Ovary (tissue), 9 donors: Measurements from ENCODE around the gene MKS1. TPM values are rescaled to one million over a fixed set of nuclear protein-coding genes. Genes with fewer than 3 reads are reported as not detected.

ENCODE experiments used
- DNase-seq, 5 donors: peaks; one replicate each; pipeline ENCODE4 v3.0.0-alpha.2; 2019 to 2020
- H3K27ac ChIP-seq, 2 donors: fragments of 200-600 bp; one replicate each; pipeline versions ENCODE4 v1.5.1 to v1.8.0; 2019 to 2022
- H3K27me3 ChIP-seq: fragments of 200-600 bp; one replicate; pipeline ENCODE4 v1.8.0; 2022
- H3K36me3 ChIP-seq: fragments of 200-600 bp; sonication (generic); one replicate; pipeline ENCODE4 v1.5.1; 2019
- H3K4me1 ChIP-seq: one replicate; pipeline ENCODE4 v1.8.1; 2013; ENCODE audit warnings: mild to moderate bottlenecking, moderate library complexity; ENCODE audit not compliant: insufficient read depth
- H3K4me3 ChIP-seq: fragments of 200-600 bp; sonication (generic); one replicate; pipeline ENCODE4 v1.5.1; 2017
- H3K9me3 ChIP-seq, 2 donors: fragments of 200-600 bp in 1 of 2; sonication (generic) in 1 of 2; one replicate each; pipeline versions ENCODE4 v1.5.1 to v1.8.1; 2013 to 2019; ENCODE audit warnings: mild to moderate bottlenecking in 1 of 2, moderate library complexity in 1 of 2
- EP300 ChIP-seq: sonication (generic); formaldehyde crosslinking; IDR thresholded peaks from one replicate; pipeline ENCODE4 v1.6.1; 2017; ENCODE audit warnings: antibody characterized with exemption
- POLR2A ChIP-seq: fragments of 450-650 bp; IDR thresholded peaks from one replicate; pipeline ENCODE4 v1.6.1; 2017; ENCODE audit warnings: antibody characterized with exemption, mild to moderate bottlenecking, moderate library complexity
- WGBS, 3 donors: extraction: QIAGEN DNeasy Blood & Tissue Kit in 1 of 3; methylation state at CpG; one replicate each; pipeline versions ENCODE4 v1.1.5 to v1.1.7; 2013 to 2017; 5-methylcytosine and 5-hydroxymethylcytosine counted together
- intact Hi-C, 4 donors: fragments of 100-400 bp; cut with DNase I; formaldehyde crosslinking; loops; one replicate each; pipeline versions ENCODE4 v1.11.0 to v1.15.1; 2022 to 2023
- polyA plus RNA-seq, 2 donors: library from polyadenylated mRNA; stranded (reverse); fragments of 200-250 nt in 1 of 2; fragments of 350-450 nt in 1 of 2; fragmentation: Illumina TruSeq in 1 of 2; extraction: RNeasy Lipid Tissue Mini Kit (QIAGEN cat#74804) in 1 of 2; gene quantifications; one replicate each; pipeline ENCODE4 v1.2.3, GENCODE V29; 2013 to 2014
- total RNA-seq, 7 donors: library from RNA; depleted of rRNA in 2 of 7; stranded (reverse); fragments of >200 nt in 2 of 7; fragmentation: NEBNext Ultra II Directional in 3 of 7; extraction: Animal tissue kit (Norgen Biotek cat#: 25700) in 3 of 7; gene quantifications; one replicate each; pipeline versions ENCODE4 v1.1.0 to v1.2.4, GENCODE V29; 2016 to 2023
- TF ChIP-seq, protein P1 (sequence below), 3 donors: fragments of 450-650 bp in 2 of 3; fragments of 200-600 bp in 1 of 3; IDR thresholded peaks; one replicate each; pipeline versions ENCODE4 v1.5.1 to v1.8.0; 2016 to 2022; ENCODE audit warnings: antibody characterized with exemption in 3 of 3, mild to moderate bottlenecking in 1 of 3
- donor health status: DM: no; HTN: no; CAD: no; lungs with moderate emphysema.
- donor health status: DM: no; HTN: no; CAD: no.
- donor health status: Bipolar disorder and iron deficiency.
- donor health status: DM: yes; HTN: yes; CAD: no.
- donor health status: DM: no; HTN: no; CAD: no.
- donor health status: DM: yes; HTN: yes; CAD: no.

The MKS1 gene
- total and polyA plus RNA-seq, 9 donors: 10.0 to 26.0 (median 18.5) TPM

DNA sequence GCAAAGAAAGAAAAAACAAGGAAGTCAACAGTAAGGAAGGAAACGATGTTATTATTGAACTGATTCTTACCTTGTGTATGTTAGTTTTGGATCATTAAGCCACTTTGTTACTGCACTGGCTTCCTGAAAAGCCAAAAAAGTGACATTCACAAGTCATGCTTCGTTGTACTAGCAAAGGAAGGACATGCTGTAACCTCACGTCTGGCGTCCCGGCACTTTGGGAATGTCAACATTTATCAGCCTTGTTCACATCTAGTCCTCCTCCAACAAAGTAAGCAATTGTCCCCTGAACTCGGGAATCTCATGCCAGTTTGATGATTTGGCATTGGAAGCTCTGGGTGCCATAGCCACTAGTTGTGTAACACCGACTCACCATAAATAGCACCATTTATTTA is 731 bp upstream of the MKS1 start:
- H3K4me3 ChIP-seq: peak overlapping the region; percentile 74
- no peak overlapping the region for H3K27ac ChIP-seq
- no peaks in the 10 kb centered on the region for H3K9me3 ChIP-seq
- TF ChIP-seq POLR2A (no peak), EP300 (no peak)
- TF ChIP-seq, protein P1, sequence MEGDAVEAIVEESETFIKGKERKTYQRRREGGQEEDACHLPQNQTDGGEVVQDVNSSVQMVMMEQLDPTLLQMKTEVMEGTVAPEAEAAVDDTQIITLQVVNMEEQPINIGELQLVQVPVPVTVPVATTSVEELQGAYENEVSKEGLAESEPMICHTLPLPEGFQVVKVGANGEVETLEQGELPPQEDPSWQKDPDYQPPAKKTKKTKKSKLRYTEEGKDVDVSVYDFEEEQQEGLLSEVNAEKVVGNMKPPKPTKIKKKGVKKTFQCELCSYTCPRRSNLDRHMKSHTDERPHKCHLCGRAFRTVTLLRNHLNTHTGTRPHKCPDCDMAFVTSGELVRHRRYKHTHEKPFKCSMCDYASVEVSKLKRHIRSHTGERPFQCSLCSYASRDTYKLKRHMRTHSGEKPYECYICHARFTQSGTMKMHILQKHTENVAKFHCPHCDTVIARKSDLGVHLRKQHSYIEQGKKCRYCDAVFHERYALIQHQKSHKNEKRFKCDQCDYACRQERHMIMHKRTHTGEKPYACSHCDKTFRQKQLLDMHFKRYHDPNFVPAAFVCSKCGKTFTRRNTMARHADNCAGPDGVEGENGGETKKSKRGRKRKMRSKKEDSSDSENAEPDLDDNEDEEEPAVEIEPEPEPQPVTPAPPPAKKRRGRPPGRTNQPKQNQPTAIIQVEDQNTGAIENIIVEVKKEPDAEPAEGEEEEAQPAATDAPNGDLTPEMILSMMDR (IDR thresholded peaks at IDR 0.05): no peak
- DNase-seq: no peak
- H3K36me3 ChIP-seq: no peaks in the 10 kb centered on the region
- H3K4me1 ChIP-seq: no peaks in the 10 kb centered on the region
- no peaks in the 10 kb centered on the region for H3K27me3 ChIP-seq
- WGBS, 3 donors: 60 to 70% (median 61%) methylated on average over 7 of the region's 7 CpGs
- intact Hi-C loops: no loop called here

DNA sequence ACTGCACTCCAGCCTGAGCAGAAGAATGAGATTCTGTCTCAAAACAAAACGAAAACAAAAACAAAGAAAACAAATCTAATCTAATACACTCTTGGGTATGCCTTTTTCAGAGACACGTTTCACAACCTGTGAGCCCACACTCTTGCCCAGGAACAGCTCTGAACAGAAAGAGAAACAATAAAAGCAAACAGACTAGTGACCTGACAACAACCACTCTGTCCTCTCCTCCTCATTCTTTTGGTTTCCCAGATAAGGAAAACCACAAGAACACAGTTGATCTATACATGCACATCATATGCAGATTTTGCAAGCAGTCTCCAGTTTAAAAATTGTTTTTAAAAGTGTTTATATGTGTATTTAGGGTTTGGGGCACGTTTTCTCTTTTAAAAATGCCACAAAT is 1.3 kb downstream of the MKS1 start:
- TF ChIP-seq, protein P1 (IDR thresholded peaks at IDR 0.05): no peak
- TF ChIP-seq POLR2A (no peak), EP300 (no peak)
- H3K4me3 ChIP-seq: no peak overlapping the region
- intact Hi-C loops: no loop called here
- H3K27me3 ChIP-seq: no peaks in the 10 kb centered on the region
- H3K27ac ChIP-seq: no peak overlapping the region
- DNase-seq: no peak
- no peaks in the 10 kb centered on the region for H3K9me3 ChIP-seq
- H3K36me3 ChIP-seq: no peaks in the 10 kb centered on the region
- H3K4me1 ChIP-seq: no peaks in the 10 kb centered on the region
- WGBS, 3 donors: 81 to 82% (median 82%) methylated on average over 3 of the region's 3 CpGs

DNA sequence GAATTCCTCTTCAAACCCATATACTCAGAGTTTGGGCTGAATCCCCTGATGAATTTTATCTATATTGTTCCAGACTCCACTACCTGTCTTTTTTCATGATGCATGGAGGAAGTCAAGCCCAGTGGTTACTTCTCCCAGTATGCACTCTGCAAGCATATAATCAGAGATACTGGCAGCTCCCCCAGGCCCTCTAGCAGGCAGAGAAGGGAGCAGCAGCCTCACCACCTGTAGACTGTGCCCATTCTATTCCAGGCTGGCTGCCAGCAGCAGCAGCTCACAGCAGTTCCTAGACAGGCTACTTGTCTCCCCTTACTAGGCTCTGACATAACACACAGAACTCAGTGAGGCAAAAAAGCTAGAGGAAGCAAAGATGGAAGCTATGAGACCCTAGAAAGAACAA is 3.4 kb downstream of the MKS1 start:
- no peak overlapping the region for H3K27ac ChIP-seq
- DNase-seq: no peak
- intact Hi-C loops: no loop called here
- H3K36me3 ChIP-seq: no peaks in the 10 kb centered on the region
- H3K4me3 ChIP-seq: no peak overlapping the region
- no peaks in the 10 kb centered on the region for H3K27me3 ChIP-seq
- no peak for TF ChIP-seq EP300
- no peaks in the 10 kb centered on the region for H3K9me3 ChIP-seq
- H3K4me1 ChIP-seq: no peaks in the 10 kb centered on the region

DNA sequence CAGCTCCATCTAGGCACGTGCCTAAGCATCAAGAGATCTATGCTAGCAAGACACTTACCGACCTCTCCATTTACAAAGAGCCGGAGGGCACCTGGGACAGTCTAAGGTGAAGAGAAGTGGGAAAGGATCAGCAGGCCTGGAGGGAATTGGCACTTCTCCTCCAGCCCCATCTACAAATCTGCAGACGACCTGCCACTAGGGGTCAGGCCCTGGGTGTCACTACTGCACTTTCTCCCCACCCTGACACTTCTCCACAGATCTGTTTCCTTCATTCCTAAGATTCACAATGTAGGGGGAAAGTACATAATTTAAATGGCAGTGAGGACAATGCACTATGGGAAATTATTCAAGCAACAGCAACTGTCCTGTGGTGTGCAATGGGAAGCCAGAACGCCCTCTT is 8.1 kb downstream of the MKS1 start:
- H3K4me3 ChIP-seq: no peak overlapping the region
- intact Hi-C loops: no loop called here
- TF ChIP-seq POLR2A (no peak), EP300 (no peak)
- TF ChIP-seq, protein P1 (IDR thresholded peaks at IDR 0.05): no peak
- H3K9me3 ChIP-seq: no peaks in the 10 kb centered on the region
- no peak overlapping the region for H3K27ac ChIP-seq
- no peak for DNase-seq
- no peaks in the 10 kb centered on the region for H3K36me3 ChIP-seq
- no peaks in the 10 kb centered on the region for H3K27me3 ChIP-seq
- H3K4me1 ChIP-seq: no peaks in the 10 kb centered on the region
- 79 to 85% (median 82%) methylated on average over 5 of the region's 5 CpGs for WGBS, 3 donors

DNA sequence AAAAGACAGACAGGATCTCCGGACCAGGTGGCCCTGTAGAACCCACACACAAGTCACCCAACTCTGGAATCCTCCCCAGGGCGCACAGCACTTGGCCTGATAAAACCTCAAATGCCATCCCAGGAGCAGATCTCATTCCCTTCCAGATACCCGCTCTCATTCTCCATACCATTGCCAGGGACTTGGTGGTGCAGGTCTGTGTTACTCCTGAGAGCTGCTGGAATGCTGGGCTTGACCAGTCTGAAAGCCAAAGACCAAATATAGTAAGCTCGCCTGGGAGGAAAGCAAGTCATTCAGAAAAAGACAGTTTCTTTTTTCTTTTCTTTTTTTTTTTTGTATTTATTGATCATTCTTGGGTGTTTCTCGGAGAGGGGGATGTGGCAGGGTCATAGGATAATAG is 10.7 kb downstream of the MKS1 start:
- TF ChIP-seq EP300: no peak
- TF ChIP-seq, protein P1 (IDR thresholded peaks at IDR 0.05): no peak
- TF ChIP-seq POLR2A: no peak

More for the DNA sequence above, 10.7 kb downstream of the MKS1 start:
- DNase-seq: no peak
- 92 to 96% (median 94%) methylated on average over 5 of the region's 5 CpGs for WGBS, 3 donors
- no peaks in the 10 kb centered on the region for H3K27me3 ChIP-seq
- intact Hi-C loops: no loop called here
- H3K36me3 ChIP-seq: no peaks in the 10 kb centered on the region
- no peaks in the 10 kb centered on the region for H3K4me1 ChIP-seq
- no peaks in the 10 kb centered on the region for H3K9me3 ChIP-seq
- no peak overlapping the region for H3K27ac ChIP-seq
- no peak overlapping the region for H3K4me3 ChIP-seq
